Peyer's patch (tissue), 4 donors: ENCODE measurements around the gene REV3L. TPM values are rescaled to one million over a fixed set of nuclear protein-coding genes. Genes with fewer than 3 reads are reported as not detected.
A peak's percentile ranks its signal among the peaks of the same experiment; 100 is the strongest.
"Not testable (repeated sequence)": the region's sequence is repeated elsewhere in the genome, so short reads cannot be mapped to it uniquely, and the experiment has no call there.

Source experiments
- DNase-seq, 3 donors: peaks; one replicate each; pipeline ENCODE4 v3.0.0-alpha.2; 2017 to 2019
- H3K27ac ChIP-seq, 4 donors: fragments of 200-600 bp; sonication (generic); one replicate each; pipeline ENCODE4 v1.5.1; 2016 to 2019
- H3K27me3 ChIP-seq, 2 donors: fragments of 200-600 bp; sonication (generic); one replicate each; pipeline ENCODE4 v1.5.1; 2019
- H3K36me3 ChIP-seq, 3 donors: fragments of 200-600 bp; sonication (generic); one replicate each; pipeline ENCODE4 v1.5.1; 2016 to 2019
- H3K4me1 ChIP-seq, 4 donors: fragments of 200-600 bp; sonication (generic); one replicate each; pipeline ENCODE4 v1.5.1; 2016 to 2019
- H3K4me3 ChIP-seq, 4 donors: fragments of 200-600 bp; sonication (generic); 1 replicate in 3 of 4; 2 replicates in 1 of 4; pipeline ENCODE4 v1.5.1; 2016 to 2019; ENCODE audit warnings: mild to moderate bottlenecking in 1 of 4
- H3K9me3 ChIP-seq, 4 donors: fragments of 200-600 bp; sonication (generic); one replicate each; pipeline ENCODE4 v1.5.1; 2016 to 2019; ENCODE audit warnings: mild to moderate bottlenecking in 1 of 4
- CTCF ChIP-seq, 6 experiments: fragments of 450-650 bp in 4 of 6; fragments of 200-600 bp in 2 of 6; sonication (generic) in 1 of 6; IDR thresholded peaks; one replicate each; pipeline ENCODE4 v1.5.1; 2017 to 2019; ENCODE audit warnings: antibody characterized with exemption in 6 of 6, mild to moderate bottlenecking in 3 of 6, moderate library complexity in 1 of 6
- POLR2A ChIP-seq, 2 donors: fragments of 450-650 bp; IDR thresholded peaks; one replicate each; pipeline ENCODE4 v1.5.1; 2017; ENCODE audit warnings: antibody characterized with exemption in 2 of 2, mild to moderate bottlenecking in 2 of 2, moderate library complexity in 2 of 2
- total RNA-seq, 4 donors: library from RNA; depleted of rRNA; stranded (reverse); fragments of >200 nt; gene quantifications; one replicate each; pipeline ENCODE4 v1.1.0, GENCODE V29; 2016

Gene REV3L
- total RNA-seq, 4 donors from 2014 or later = 20.5 to 50.3 (median 38.0) TPM

- DNase-seq = peak in 1 of 3 donors; percentile 66
- Histone ChIP-seq H3K27ac (peak overlapping the region in 2 of 4 donors; percentile 69 to 88), H3K27me3 (no peaks in the 10 kb centered on the region), H3K36me3 (no peaks in the 10 kb centered on the region), H3K4me1 (peaks cover 0 to 42% (median 2%) of the 10 kb centered on the region in 4 donors), H3K4me3 (peak overlapping the region in 1 of 4 donors; percentile 19), H3K9me3 (no peaks in the 10 kb centered on the region)
- TF ChIP-seq CTCF (IDR thresholded peaks at IDR 0.05) = no peak
- TF ChIP-seq POLR2A (IDR thresholded peaks at IDR 0.05) = no peak
Observed at GRCh38 chr6:111291336-111292259, 191.4 kb downstream of the REV3L start.

- Histone ChIP-seq H3K4me1 (peaks cover 0 to 42% (median 2%) of the 10 kb centered on the region in 4 donors), H3K27ac (peak overlapping the region in 2 of 4 donors; percentile 61 to 88)
- H3K4me3 ChIP-seq, H3K36me3 ChIP-seq, H3K27me3 ChIP-seq, H3K9me3 ChIP-seq: not testable (repeated sequence)
- peak in 1 of 3 donors; percentile 59 for DNase-seq
- peak in 1 of 2 donors; percentile 25 for TF ChIP-seq POLR2A (IDR thresholded peaks at IDR 0.05)
Observed at GRCh38 chr6:111290689-111291335, 192.2 kb downstream of the REV3L start.

GRCh38 chr6:111284356-111284755, 198.7 kb downstream of the REV3L start:
- not testable (repeated sequence) for H3K27ac ChIP-seq, H3K4me3 ChIP-seq, H3K27me3 ChIP-seq, DNase-seq, H3K36me3 ChIP-seq, H3K9me3 ChIP-seq
- peaks cover 0 to 19% (median 0%) of the 10 kb centered on the region in 4 donors for H3K4me1 ChIP-seq

GRCh38 chr6:111283707-111284106, 199.3 kb downstream of the REV3L start:
- no peak overlapping the region for H3K27ac ChIP-seq
- peaks cover 0 to 19% (median 0%) of the 10 kb centered on the region in 4 donors for H3K4me1 ChIP-seq
- no peaks in the 10 kb centered on the region for H3K9me3 ChIP-seq
- no peaks in the 10 kb centered on the region for H3K27me3 ChIP-seq
- DNase-seq = no peak
- TF ChIP-seq CTCF (IDR thresholded peaks at IDR 0.05) (no peak), POLR2A (IDR thresholded peaks at IDR 0.05) (no peak)
- no peak overlapping the region for H3K4me3 ChIP-seq
- peaks cover 0 to 3% (median 0%) of the 10 kb centered on the region in 3 donors for H3K36me3 ChIP-seq

GRCh38 chr6:111282515-111282914, 200.5 kb downstream of the REV3L start:
- Histone ChIP-seq H3K4me3 (no peak overlapping the region), H3K36me3 (peaks cover 0 to 15% (median 0%) of the 10 kb centered on the region in 3 donors), H3K27me3 (no peaks in the 10 kb centered on the region), H3K9me3 (no peaks in the 10 kb centered on the region), H3K4me1 (peaks cover 0 to 22% (median 0%) of the 10 kb centered on the region in 4 donors), H3K27ac (peak overlapping the region in 1 of 4 donors; percentile 59)
- TF ChIP-seq POLR2A (IDR thresholded peaks at IDR 0.05) (no peak), CTCF (IDR thresholded peaks at IDR 0.05) (no peak)
- DNase-seq = no peak

- no peak overlapping the region for H3K4me3 ChIP-seq
- peaks cover 0 to 1% (median 0%) of the 10 kb centered on the region in 4 donors for H3K9me3 ChIP-seq
- TF ChIP-seq CTCF (IDR thresholded peaks at IDR 0.05) (no peak), POLR2A (IDR thresholded peaks at IDR 0.05) (no peak)
- peaks cover 0 to 22% (median 0%) of the 10 kb centered on the region in 4 donors for H3K4me1 ChIP-seq
- peaks cover 0 to 33% (median 0%) of the 10 kb centered on the region in 3 donors for H3K36me3 ChIP-seq
- H3K27me3 ChIP-seq = no peaks in the 10 kb centered on the region
- H3K27ac ChIP-seq = no peak overlapping the region
- no peak for DNase-seq
Observed at GRCh38 chr6:111280445-111280955, 202.5 kb downstream of the REV3L start.
